Measurements from ENCODE around the gene TMCC1. TPM values are rescaled to one million over a fixed set of nuclear protein-coding genes. Genes with fewer than 3 reads are reported as not detected.

TMCC1 gene
- total RNA-seq, 4 donors from 2014 or later, result 23.2 to 78.7 (median 54.1) TPM

- H3K36me3 ChIP-seq, result no peaks in the 10 kb centered on the region
- H3K27me3 ChIP-seq, result no peaks in the 10 kb centered on the region
- intact Hi-C loops (cut with DNase I; ENCODE audit: low total_unique reads), result loop anchor here (10.0 kb wide), 1 partner anchor 337 kb away; no protein-coding TSS in a partner anchor
- H3K4me3 ChIP-seq, result no peak overlapping the region
- H3K4me1 ChIP-seq, result no peaks in the 10 kb centered on the region
- DNase-seq, result no peak
- H3K9me3 ChIP-seq, result no peaks in the 10 kb centered on the region
- TF ChIP-seq CTCF (IDR thresholded peaks at IDR 0.05), result no peak
- no peak for TF ChIP-seq POLR2A (IDR thresholded peaks at IDR 0.05)
- no peak overlapping the region for H3K27ac ChIP-seq
Measured at GRCh38 chr3:129822241-129822640, 71.3 kb downstream of the TMCC1 start.

GRCh38 chr3:129820587-129820986 lies 72.9 kb downstream of the TMCC1 start:
- H3K27me3 ChIP-seq, result no peaks in the 10 kb centered on the region
- no peak overlapping the region for H3K27ac ChIP-seq
- H3K9me3 ChIP-seq, result no peaks in the 10 kb centered on the region
- TF ChIP-seq POLR2A (IDR thresholded peaks at IDR 0.05) (no peak), CTCF (IDR thresholded peaks at IDR 0.05) (no peak)
- intact Hi-C loops (cut with DNase I; ENCODE audit: low total_unique reads), result loop anchor here (10.0 kb wide), 1 partner anchor 336 kb away; no protein-coding TSS in a partner anchor
- H3K4me1 ChIP-seq, result no peaks in the 10 kb centered on the region
- no peak for DNase-seq
- H3K36me3 ChIP-seq, result no peaks in the 10 kb centered on the region
- H3K4me3 ChIP-seq, result no peak overlapping the region

GRCh38 chr3:129812589-129812988 lies 80.9 kb downstream of the TMCC1 start:
- intact Hi-C loops (cut with DNase I; ENCODE audit: low total_unique reads), result no loop called here
- H3K27me3 ChIP-seq, result no peaks in the 10 kb centered on the region

GRCh38 chr3:129809297-129809696 lies 84.2 kb downstream of the TMCC1 start:
- H3K27ac ChIP-seq, result no peak overlapping the region
- no peaks in the 10 kb centered on the region for H3K9me3 ChIP-seq
- no peaks in the 10 kb centered on the region for H3K36me3 ChIP-seq
- intact Hi-C loops (cut with DNase I; ENCODE audit: low total_unique reads), result no loop called here
- H3K27me3 ChIP-seq, result no peaks in the 10 kb centered on the region
- DNase-seq, result no peak
- no peak overlapping the region for H3K4me3 ChIP-seq
- no peak for TF ChIP-seq POLR2A (IDR thresholded peaks at IDR 0.05)
- no peak for TF ChIP-seq CTCF (IDR thresholded peaks at IDR 0.05)
- H3K4me1 ChIP-seq, result no peaks in the 10 kb centered on the region

More at GRCh38 chr3:129812589-129812988, 80.9 kb downstream of the TMCC1 start:
- Histone ChIP-seq H3K4me1 (no peaks in the 10 kb centered on the region), H3K9me3 (no peaks in the 10 kb centered on the region), H3K4me3 (no peak overlapping the region), H3K27ac (no peak overlapping the region), H3K36me3 (no peaks in the 10 kb centered on the region)
- TF ChIP-seq POLR2A (IDR thresholded peaks at IDR 0.05), result no peak
- no peak for TF ChIP-seq CTCF (IDR thresholded peaks at IDR 0.05)
- no peak for DNase-seq

GRCh38 chr3:129796146-129796545 lies 97.4 kb downstream of the TMCC1 start:
- no peak overlapping the region for H3K27ac ChIP-seq
- TF ChIP-seq CTCF (IDR thresholded peaks at IDR 0.05) (no peak), POLR2A (IDR thresholded peaks at IDR 0.05) (no peak)
- H3K27me3 ChIP-seq, result no peaks in the 10 kb centered on the region
- intact Hi-C loops (cut with DNase I; ENCODE audit: low total_unique reads), result no loop called here
- peaks cover 6 to 9% of the 10 kb centered on the region in 2 donors for H3K4me1 ChIP-seq
- H3K36me3 ChIP-seq, result no peaks in the 10 kb centered on the region
- H3K9me3 ChIP-seq, result no peaks in the 10 kb centered on the region
- H3K4me3 ChIP-seq, result no peak overlapping the region
- DNase-seq, result no peak
